GM04503 (cell line): ENCODE results near the gene RBM19.
"Not testable (repeated sequence)": the region's sequence is repeated elsewhere in the genome, so short reads cannot be mapped to it uniquely, and the experiment has no call there.

Experiments
- DNase-seq: peaks from one replicate; pipeline ENCODE4 v3.0.0-alpha.2; 2012; ENCODE audit warnings: low read depth

The RBM19 gene

DNA sequence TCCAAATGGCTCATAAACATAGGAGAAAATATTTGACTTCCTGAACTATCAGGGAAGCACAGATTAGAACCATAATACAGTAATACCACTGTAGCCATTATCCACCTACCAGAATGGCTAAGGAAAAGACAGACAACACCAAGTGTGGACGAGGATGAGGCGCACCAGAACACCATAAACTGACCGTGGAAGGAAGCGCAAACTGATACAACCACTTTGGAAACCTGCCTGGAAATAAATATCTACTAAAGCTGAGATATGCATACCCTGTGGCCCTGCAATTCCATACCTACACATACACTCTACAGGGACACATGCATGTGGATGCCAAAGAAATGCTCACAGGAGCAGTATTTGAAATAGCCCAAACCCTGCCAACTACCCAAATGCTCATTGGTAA is 60.3 kb downstream of the RBM19 start:
- no peak for DNase-seq

GRCh38 chr12:113903381-113903863 is 62.7 kb downstream of the RBM19 start:
- DNase-seq, result peak; percentile 31

- DNase-seq, result not testable (repeated sequence)
Observed at GRCh38 chr12:113901319-113901718, 64.8 kb downstream of the RBM19 start.

DNA sequence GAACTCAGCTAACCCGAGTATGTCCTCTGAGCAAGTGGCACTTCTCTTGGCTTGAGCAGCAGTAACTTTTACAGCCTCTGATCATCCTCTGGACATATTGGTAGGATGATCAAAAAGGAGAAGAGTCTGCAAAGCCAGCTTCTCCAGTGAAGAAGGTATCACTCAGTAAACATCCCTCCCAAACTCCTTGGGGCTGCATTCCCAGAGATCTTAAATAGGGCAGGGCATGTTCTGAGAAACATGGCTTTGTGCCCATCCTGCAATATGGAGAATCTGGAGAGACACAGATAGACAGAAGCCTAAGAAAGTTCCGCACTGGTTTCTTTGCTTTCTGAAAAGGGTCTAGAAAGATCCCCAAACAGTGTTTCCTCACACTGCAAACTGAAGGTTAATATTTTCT is 65.4 kb downstream of the RBM19 start:
- no peak for DNase-seq

GRCh38 chr12:113899561-113900471 is 66.3 kb downstream of the RBM19 start:
- no peak for DNase-seq

DNA sequence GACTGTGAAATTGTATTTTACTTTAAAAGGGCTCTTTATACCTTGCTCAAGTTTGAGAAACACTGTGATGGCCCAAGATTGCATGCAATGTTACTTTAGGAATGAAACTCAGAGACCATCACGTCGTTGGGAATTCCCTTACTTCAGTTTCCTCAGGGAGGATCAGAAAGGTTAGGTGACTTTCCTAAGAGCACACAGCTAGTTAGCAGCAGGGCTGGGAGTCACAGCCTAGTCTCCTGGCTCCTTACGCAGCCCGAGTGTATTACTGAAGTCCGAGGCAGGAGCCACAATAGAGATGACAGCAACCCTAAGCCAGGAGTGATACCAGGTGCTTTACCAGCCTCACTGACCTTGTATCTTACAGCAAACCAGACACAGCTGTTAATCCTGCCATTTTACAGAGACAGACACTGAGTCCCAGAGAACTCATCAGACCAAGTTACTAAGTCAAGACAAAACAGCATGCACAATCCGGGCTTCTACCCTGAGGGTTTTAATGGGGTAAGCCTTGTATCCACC is 67.0 kb downstream of the RBM19 start:
- no peak for DNase-seq

DNA sequence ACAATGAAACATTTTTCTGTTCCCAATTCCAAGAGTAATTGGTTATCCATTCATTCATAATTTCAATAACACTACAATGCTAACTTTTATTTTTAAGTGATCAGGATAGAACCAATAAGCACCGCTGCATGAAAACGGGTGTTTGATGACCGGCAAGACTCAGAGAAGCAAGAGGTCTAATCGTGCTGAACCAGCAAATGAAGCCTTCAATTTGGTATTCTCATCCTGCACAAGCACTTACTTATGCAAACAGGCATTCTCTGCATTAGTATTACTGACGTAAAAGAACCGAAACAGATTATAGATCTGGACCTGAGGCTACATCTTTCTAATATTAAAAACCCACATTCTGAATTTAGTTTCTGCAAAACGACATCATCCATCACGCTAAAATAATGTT is 67.7 kb downstream of the RBM19 start:
- no peak for DNase-seq

DNA sequence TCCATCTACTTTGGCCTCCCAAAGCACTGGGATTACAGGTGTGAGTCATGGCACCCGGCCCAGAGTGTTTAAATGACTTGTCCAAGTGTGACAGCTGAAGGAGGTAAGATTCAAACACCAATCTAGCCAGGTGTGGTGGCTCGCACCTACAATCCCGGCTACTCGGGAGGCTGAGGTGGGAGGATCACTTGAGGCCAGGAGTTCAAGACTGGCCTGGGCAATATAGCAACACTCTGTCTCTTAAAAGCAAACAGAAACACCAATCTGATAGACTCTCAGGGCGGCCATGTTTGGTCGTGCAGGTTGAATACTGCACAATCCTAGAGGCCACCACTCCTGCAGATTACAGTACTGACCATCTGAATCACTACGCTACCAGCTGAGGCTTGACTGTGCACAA is 68.7 kb downstream of the RBM19 start:
- no peak for DNase-seq

- no peak for DNase-seq
Observed at GRCh38 chr12:113896841-113897240, 69.3 kb downstream of the RBM19 start.

DNA sequence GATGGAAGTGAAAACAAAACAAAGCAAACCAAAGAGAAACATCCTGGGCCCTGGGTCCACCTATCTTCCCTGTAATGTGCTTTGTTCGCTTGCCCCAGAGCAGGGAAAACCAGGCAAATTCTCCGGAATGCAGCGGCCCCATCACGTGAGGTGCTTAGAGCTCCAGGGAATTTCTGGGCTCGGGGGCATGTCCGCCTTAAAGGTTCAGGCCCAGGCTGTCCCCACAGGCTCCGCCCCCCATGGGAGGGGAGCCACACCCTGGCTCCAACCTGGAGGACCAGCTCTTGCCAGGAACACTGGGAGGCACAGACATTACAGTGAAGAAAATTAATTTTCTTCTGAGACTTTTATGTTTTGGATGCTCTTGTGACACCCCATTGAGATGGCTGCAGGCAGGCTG is 69.9 kb downstream of the RBM19 start:
- no peak for DNase-seq

DNA sequence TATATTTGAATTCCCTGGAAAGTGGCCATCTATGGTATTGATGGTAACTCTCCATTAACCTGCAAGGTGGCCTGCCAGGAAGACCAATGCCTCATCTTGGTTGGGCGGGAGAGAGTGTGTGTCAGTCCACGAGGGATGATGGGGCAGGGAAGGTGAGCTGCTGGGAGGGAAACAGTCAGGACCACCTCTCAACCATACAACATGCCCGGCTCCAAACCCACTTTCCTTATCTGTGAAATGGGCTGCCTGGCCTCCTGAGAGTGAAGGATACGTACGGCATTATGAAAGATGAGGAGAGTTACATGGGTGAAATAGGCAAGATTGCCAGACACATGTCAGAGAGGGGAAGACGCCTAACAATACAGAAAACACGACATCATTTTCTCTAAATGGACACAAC is 70.9 kb downstream of the RBM19 start:
- no peak for DNase-seq

DNA sequence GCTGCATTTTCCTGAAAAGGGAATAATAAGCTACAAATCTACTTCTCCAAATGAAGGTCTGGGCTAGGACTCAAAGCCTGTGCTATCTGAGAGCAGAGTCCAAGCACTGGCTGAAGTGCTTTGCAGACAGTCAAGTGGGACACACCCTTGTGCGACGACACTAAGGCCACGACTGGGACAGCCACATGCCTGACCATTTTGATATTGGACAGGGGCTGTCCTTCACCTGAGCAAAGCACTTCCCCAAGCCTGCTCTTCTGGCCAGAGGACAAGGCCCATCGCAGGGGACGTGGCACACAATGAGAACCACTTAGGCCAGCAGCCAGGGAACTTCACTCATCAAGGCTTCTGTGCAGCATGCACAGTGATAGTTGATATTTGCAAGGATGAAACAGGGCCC is 71.4 kb downstream of the RBM19 start:
- DNase-seq, result no peak

DNA sequence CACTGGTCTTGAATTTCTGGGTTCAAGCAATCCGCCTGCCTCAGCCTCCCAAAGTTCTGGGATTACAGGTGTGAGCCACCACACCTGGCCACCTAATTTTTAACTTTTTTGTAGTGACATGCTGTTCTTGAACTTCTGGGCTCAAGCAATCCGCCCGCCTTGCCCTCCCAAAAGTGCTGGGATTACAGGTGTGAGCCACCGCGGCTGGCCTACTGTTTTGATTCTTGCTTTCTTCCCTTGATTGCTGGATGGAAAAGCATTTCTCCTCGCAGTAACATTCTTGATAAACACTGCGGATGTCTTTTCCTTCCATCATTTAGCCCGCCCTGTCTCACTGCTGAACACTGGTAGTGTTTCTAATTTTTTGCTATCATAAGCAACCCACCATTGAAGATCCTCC is 72.9 kb downstream of the RBM19 start:
- DNase-seq, result no peak

GRCh38 chr12:113892556-113892955 is 73.6 kb downstream of the RBM19 start:
- no peak for DNase-seq

DNA sequence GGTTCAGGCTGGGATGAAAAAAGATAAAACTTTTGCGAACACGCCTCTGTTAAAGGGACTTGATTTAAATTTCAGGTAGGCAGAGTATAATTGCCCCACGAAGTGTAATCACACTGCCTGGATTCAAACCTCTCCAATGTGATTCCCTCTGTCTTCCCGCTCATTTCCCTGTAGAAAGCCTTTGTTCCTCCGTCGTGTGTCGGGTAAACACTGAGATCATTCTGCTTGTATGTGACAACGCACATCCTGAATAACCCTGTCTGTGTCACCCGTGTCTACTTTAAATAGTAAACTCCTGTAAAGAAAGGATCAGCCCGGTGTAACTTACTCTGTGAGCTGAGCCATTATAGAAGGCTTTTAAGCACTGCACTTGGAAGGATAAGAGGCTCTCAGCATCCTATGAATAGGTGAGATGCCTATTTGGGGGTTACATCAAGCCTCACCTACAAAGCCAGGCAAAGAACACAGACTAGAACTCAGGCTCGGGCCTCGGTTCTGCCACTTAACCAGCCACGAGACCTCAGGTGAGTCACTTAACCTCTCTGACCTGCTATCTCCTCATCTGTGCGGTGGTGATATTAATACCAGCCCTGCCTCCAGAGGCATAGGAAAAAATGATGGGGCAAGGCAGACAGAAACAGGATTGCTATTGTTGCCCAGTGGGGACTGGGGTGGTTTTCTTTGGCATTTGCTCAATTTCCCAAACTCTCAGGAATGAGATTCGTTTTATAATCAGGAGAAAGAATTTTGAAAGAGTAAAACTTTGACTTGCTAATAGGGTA is 74.2 kb downstream of the RBM19 start:
- no peak for DNase-seq

DNA sequence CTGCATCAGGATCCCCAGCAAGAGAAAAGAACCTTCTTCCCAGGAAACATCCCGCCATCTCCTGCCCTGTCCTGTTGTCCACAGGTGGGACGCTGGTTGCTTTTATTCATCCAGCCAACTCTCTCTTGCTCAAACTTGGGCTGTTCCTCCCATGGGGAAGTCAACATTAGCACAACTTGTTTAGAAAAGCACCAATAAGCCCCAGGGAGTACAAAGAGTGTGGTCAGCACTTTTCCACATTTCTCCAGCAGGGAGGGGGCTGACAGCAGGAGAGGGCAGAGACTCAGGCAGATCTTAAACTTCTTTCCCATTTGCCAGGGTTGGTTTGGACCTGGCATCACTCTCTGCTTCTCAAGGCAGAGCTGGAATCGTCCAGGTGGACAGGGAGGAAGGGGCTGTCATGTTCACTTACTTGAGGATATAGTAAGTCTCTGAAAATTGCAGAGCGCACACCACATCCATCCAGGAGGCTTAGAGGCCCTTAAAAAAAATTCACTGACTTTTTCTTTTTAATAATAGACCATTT is 74.9 kb downstream of the RBM19 start:
- no peak for DNase-seq

GRCh38 chr12:113889891-113890581 is 76.1 kb downstream of the RBM19 start:
- no peak for DNase-seq

DNA sequence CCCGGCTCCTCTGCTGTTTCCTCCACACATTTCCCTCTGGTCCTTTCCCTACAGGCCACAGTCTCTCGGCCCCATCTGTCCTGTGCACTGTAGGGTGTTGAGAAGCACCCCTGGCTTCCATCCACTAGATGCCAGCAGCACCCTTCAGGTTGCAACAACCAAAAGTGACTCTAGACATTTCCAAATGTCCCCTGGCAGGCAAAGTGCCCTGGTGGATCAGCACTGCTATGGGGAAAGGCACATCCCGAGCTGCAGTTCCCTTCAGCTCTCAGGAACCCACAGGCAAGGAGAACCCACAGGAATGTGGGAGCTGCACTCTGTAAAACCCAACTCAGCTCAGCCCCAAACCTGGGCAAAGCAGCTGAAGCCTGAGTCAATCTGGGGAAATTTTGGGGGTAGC is 77.0 kb downstream of the RBM19 start:
- peak; percentile 38 for DNase-seq

GRCh38 chr12:113888435-113888834 is 77.7 kb downstream of the RBM19 start:
- no peak for DNase-seq

GRCh38 chr12:113887906-113888305 is 78.2 kb downstream of the RBM19 start:
- no peak for DNase-seq

- DNase-seq, result no peak
Observed at GRCh38 chr12:113886721-113887120, 79.4 kb downstream of the RBM19 start.

- no peak for DNase-seq
Observed at GRCh38 chr12:113884392-113884791, 81.7 kb downstream of the RBM19 start.
